ENCODE data around the gene OR51D1.

GRCh38 chr11:4662876-4663275, 25.6 kb downstream of the OR51D1 start:
- TF ChIP-seq CTCF (optimal IDR thresholded peaks at IDR 0.05 in 1 of 3, IDR thresholded peaks at IDR 0.05 in 1 of 3, conservative IDR thresholded peaks at IDR 0.05 in 1 of 3; ENCODE audit: extremely low read depth in 1 of 3, insufficient read depth in 2 of 3, low read length in 3 of 3) (no peak), EZH2 (IDR thresholded peaks at IDR 0.05; ENCODE audit: low read length) (no peak)

Measured in keratinocyte (primary cell).